A673 (cell line): ENCODE results near the gene ARSA. TPM values are rescaled to one million over a fixed set of nuclear protein-coding genes. Genes with fewer than 3 reads are reported as not detected.

Source experiments
- BruUV-seq: library from RNA; stranded (reverse); fragments of 400-500 nt; replicated peaks from 2 replicates; lab custom pipeline; 2021; lab: Mats Ljungman, UMichigan
- CTCF ChIA-PET: fragments of 300-600 bp; sonication (Branson Sonifier 250); formaldehyde crosslinking; loops from one replicate; lab custom pipeline; 2022; ENCODE audit warnings: antibody characterized with exemption; lab: Charles Lee
- POLR2A ChIA-PET: fragments of 300-600 bp; sonication (Branson Sonifier 250); formaldehyde crosslinking; loops from one replicate; lab custom pipeline; 2022; ENCODE audit warnings: antibody characterized with exemption; ENCODE audit not compliant: low non-redundant PET; lab: Charles Lee
- DNase-seq: peaks from one replicate; pipeline ENCODE4 v3.0.0-alpha.2; 2015; ENCODE audit warnings: low spot score
- H3K27ac ChIP-seq: fragments of 200-600 bp; sonication (generic); 2 replicates; pipeline ENCODE4 v1.5.1; 2016; ENCODE audit warnings: mixed run types, low read depth, mild to moderate bottlenecking, mixed read lengths, antibody characterized with exemption, low read length; ENCODE audit not compliant: poor library complexity, severe bottlenecking
- H3K27me3 ChIP-seq: fragments of 200-600 bp; sonication (generic); replicated peaks from 2 replicates; pipeline ENCODE4 v1.6.1; 2017; ENCODE audit warnings: mixed run types, low read depth, mild to moderate bottlenecking, mixed read lengths, antibody characterized with exemption, low read length; ENCODE audit not compliant: insufficient read depth, poor library complexity
- H3K36me3 ChIP-seq: fragments of 200-600 bp; sonication (generic); 2 replicates; pipeline ENCODE4 v1.6.1; 2016; ENCODE audit warnings: mixed run types, mild to moderate bottlenecking, mixed read lengths, antibody characterized with exemption, low read length; ENCODE audit not compliant: insufficient read depth, poor library complexity, severe bottlenecking
- H3K4me1 ChIP-seq: fragments of 200-600 bp; sonication (generic); 2 replicates; pipeline ENCODE4 v1.6.1; 2017; ENCODE audit warnings: mixed run types, mild to moderate bottlenecking, mixed read lengths, antibody characterized with exemption, low read length; ENCODE audit not compliant: insufficient read depth, poor library complexity, severe bottlenecking
- H3K4me3 ChIP-seq: fragments of 200-600 bp; sonication (generic); 2 replicates; pipeline ENCODE4 v1.5.1; 2016; ENCODE audit warnings: low read depth, mixed run types, mild to moderate bottlenecking, mixed read lengths, low read length; ENCODE audit not compliant: poor library complexity, severe bottlenecking
- H3K9me3 ChIP-seq: fragments of 200-600 bp; sonication (generic); 2 replicates; pipeline ENCODE4 v1.6.1; 2016; ENCODE audit warnings: mixed run types, low read depth, mild to moderate bottlenecking, mixed read lengths, antibody characterized with exemption, low read length; ENCODE audit not compliant: poor library complexity, severe bottlenecking
- CTCF ChIP-seq: fragments of 300-800, 200-600 bp; sonication (generic); conservative IDR thresholded peaks from 2 replicates; pipeline ENCODE4 v1.5.1; 2017; ENCODE audit warnings: low read depth, mild to moderate bottlenecking, antibody characterized with exemption, low read length, moderate library complexity, mixed read lengths
- EZH2 ChIP-seq: fragments of 200-600 bp; sonication (generic); IDR thresholded peaks from 2 replicates; pipeline ENCODE4 v1.6.1; 2017; ENCODE audit warnings: borderline replicate concordance, low read depth, mild to moderate bottlenecking, mixed read lengths, antibody characterized with exemption, low read length; ENCODE audit not compliant: poor library complexity, severe bottlenecking
- intact Hi-C: fragments of 100-400 bp; cut with micrococcal nuclease; formaldehyde crosslinking; loops from one replicate; pipeline ENCODE4 v1.10.0; 2022; ENCODE audit not compliant: unreplicated experiment
- total RNA-seq: library from RNA; stranded (reverse); gene quantifications from 2 replicates; pipeline ENCODE4 v1.2.3, GENCODE V29; 2021

Gene ARSA
- total RNA-seq, 1 experiment from 2014 or later: 15.6 TPM

GRCh38 chr22:50607659-50608020 is 20.3 kb downstream of the ARSA start:
- Histone ChIP-seq H3K27ac (no peak overlapping the region), H3K27me3 (no peaks in the 10 kb centered on the region), H3K9me3 (no peaks in the 10 kb centered on the region), H3K4me1 (no peaks in the 10 kb centered on the region), H3K36me3 (no peaks in the 10 kb centered on the region), H3K4me3 (no peak overlapping the region)
- DNase-seq: no peak
- CTCF ChIA-PET: interaction anchor here (0.5 kb wide), 1 partner anchor 331 kb away, joined by 5 read pairs; no protein-coding TSS in a partner anchor
- TF ChIP-seq EZH2: no peak
- no peak for TF ChIP-seq CTCF
- intact Hi-C loops: loop anchor here (10.0 kb wide), 1 partner anchor 63 kb away; the partner anchor contains the start of gene KLHDC7B
- POLR2A ChIA-PET: no interaction called here
- no TSS peak for BruUV-seq

- intact Hi-C loops: loop anchor here (10.0 kb wide), 1 partner anchor 62 kb away; the partner anchor contains the start of gene KLHDC7B
- no peaks in the 10 kb centered on the region for H3K27me3 ChIP-seq
- BruUV-seq: no TSS peak
- no peak overlapping the region for H3K4me3 ChIP-seq
- ChIA-PET POLR2A (no interaction called here), CTCF (interaction anchor here (0.5 kb wide), 2 partner anchors 11 to 331 kb away, joined by 3 to 5 read pairs; no protein-coding TSS in a partner anchor)
- no peaks in the 10 kb centered on the region for H3K9me3 ChIP-seq
- DNase-seq: no peak
- no peaks in the 10 kb centered on the region for H3K4me1 ChIP-seq
- TF ChIP-seq EZH2 (no peak), CTCF (no peak)
- H3K36me3 ChIP-seq: no peaks in the 10 kb centered on the region
- H3K27ac ChIP-seq: no peak overlapping the region
These were observed 20.9 kb downstream of the ARSA start for GRCh38 chr22:50606946-50607658.

GRCh38 chr22:50606165-50606945 is 21.6 kb downstream of the ARSA start:
- H3K27ac ChIP-seq: no peak overlapping the region
- ChIA-PET CTCF (interaction anchor here (0.5 kb wide), 1 partner anchor 10 kb away, joined by 3 read pairs; no protein-coding TSS in a partner anchor), POLR2A (no interaction called here)
- intact Hi-C loops: loop anchor here (10.0 kb wide), 1 partner anchor 62 kb away; the partner anchor contains the start of gene KLHDC7B
- no TSS peak for BruUV-seq
- no peaks in the 10 kb centered on the region for H3K27me3 ChIP-seq
- no peaks in the 10 kb centered on the region for H3K4me1 ChIP-seq
- H3K9me3 ChIP-seq: no peaks in the 10 kb centered on the region
- TF ChIP-seq CTCF (no peak), EZH2 (no peak)
- no peak for DNase-seq
- H3K36me3 ChIP-seq: no peaks in the 10 kb centered on the region
- H3K4me3 ChIP-seq: no peak overlapping the region
